Breast epithelium (tissue), 4 donors: Measurements from ENCODE around the gene UBALD1. TPM values are rescaled to one million over a fixed set of nuclear protein-coding genes. Genes with fewer than 3 reads are reported as not detected.

Experiments
- DNase-seq, 2 donors: peaks; one replicate each; pipeline ENCODE4 v3.0.0-alpha.2; 2019; ENCODE audit warnings: low spot score in 2 of 2
- H3K27ac ChIP-seq, 2 donors: fragments of 200-600 bp; sonication (generic) in 1 of 2; one replicate each; pipeline ENCODE4 v1.5.1; 2016 to 2019; ENCODE audit warnings: mild to moderate bottlenecking in 1 of 2
- H3K27me3 ChIP-seq, 2 donors: fragments of 200-600 bp; sonication (generic) in 1 of 2; one replicate each; pipeline versions ENCODE4 v1.5.1 to v1.6.0; 2017 to 2019; ENCODE audit warnings: control low read depth in 1 of 2, mild to moderate bottlenecking in 1 of 2
- H3K36me3 ChIP-seq: fragments of 200-600 bp; one replicate; pipeline ENCODE4 v1.5.1; 2019
- H3K4me1 ChIP-seq, 2 donors: fragments of 200-600 bp; sonication (generic); one replicate each; pipeline ENCODE4 v1.5.1; 2016 to 2019; ENCODE audit warnings: control low read depth in 1 of 2
- H3K4me3 ChIP-seq, 3 donors: fragments of 200-600 bp; sonication (generic); 1 replicate in 2 of 3; 2 replicates in 1 of 3; pipeline ENCODE4 v1.5.1; 2016 to 2019; ENCODE audit warnings: mild to moderate bottlenecking in 3 of 3, moderate library complexity in 2 of 3
- H3K9me3 ChIP-seq, 2 donors: fragments of 200-600 bp; sonication (generic) in 1 of 2; one replicate each; pipeline ENCODE4 v1.5.1; 2016 to 2019; ENCODE audit warnings: control low read depth in 1 of 2
- POLR2A ChIP-seq: fragments of 450-650 bp; IDR thresholded peaks from one replicate; pipeline ENCODE4 v1.6.1; 2016; ENCODE audit warnings: antibody characterized with exemption, mild to moderate bottlenecking, moderate library complexity
- POLR2AphosphoS5 ChIP-seq, 3 donors: sonication (generic); formaldehyde crosslinking; IDR thresholded peaks; one replicate each; pipeline ENCODE4 v1.6.1; 2017; ENCODE audit warnings: antibody characterized with exemption in 3 of 3
- intact Hi-C: fragments of 100-400 bp; cut with DNase I; formaldehyde crosslinking; loops from one replicate; pipeline ENCODE4 v1.15.1; 2023; ENCODE audit warnings: low total_unique reads
- total RNA-seq, 3 donors: library from RNA; depleted of rRNA; stranded (reverse); fragments of >200 nt; gene quantifications; one replicate each; pipeline ENCODE4 v1.1.0, GENCODE V29; 2016
- TF ChIP-seq, protein P1 (sequence below), 3 donors: fragments of 450-650 bp; IDR thresholded peaks; one replicate each; pipeline ENCODE4 v1.5.1; 2016 to 2017; ENCODE audit warnings: antibody characterized with exemption in 3 of 3, mild to moderate bottlenecking in 3 of 3, moderate library complexity in 3 of 3

Gene UBALD1
- total RNA-seq, 3 donors from 2014 or later: 5.8 to 11.3 (median 7.2) TPM

DNA sequence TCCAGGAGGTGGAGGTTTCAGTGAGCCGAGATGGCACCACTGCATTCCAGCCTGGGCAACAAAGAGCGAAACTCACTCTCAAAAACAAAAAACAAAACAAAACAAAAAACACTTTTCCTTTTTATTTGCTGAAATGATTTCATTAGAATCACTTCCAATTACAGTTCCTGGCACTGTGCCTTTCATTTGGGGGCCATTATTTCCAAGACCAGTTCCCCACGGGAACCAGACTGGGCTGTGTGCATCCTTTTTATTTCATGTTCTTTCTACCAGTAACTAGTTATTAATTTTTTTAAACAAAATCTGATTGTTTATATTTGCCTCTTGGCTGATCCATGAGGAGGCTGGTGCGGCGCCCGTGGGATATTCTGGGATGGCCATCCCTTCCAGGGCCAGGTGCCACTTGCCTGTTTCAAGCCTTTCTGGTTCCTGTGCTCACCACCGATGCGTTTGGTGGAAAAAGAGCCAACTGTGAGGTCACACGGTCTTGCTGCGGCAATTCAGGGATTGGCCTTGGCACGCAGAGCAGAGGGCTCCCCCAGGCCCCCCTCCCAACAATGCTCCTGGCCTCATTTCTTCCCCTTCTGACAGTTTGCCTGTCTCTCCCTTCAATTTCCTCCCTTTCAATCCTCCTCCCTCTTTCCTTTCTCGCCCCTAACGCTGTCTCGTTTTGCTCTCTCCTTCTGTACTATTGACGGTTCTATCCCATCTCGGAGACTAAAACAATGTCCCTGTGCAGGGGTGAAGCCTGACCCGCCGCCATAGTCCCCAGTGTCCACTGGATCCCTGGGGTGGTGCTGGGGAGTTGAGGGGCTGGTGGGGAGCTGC lies 13.4 kb downstream of the UBALD1 start:
- no peaks in the 10 kb centered on the region for H3K27me3 ChIP-seq
- H3K27ac ChIP-seq: no peak overlapping the region
- DNase-seq: peak in 1 of 2 donors; percentile 64
- no peak for TF ChIP-seq POLR2A
- TF ChIP-seq POLR2AphosphoS5 (IDR thresholded peaks at IDR 0.05): no peak
- TF ChIP-seq, protein P1, sequence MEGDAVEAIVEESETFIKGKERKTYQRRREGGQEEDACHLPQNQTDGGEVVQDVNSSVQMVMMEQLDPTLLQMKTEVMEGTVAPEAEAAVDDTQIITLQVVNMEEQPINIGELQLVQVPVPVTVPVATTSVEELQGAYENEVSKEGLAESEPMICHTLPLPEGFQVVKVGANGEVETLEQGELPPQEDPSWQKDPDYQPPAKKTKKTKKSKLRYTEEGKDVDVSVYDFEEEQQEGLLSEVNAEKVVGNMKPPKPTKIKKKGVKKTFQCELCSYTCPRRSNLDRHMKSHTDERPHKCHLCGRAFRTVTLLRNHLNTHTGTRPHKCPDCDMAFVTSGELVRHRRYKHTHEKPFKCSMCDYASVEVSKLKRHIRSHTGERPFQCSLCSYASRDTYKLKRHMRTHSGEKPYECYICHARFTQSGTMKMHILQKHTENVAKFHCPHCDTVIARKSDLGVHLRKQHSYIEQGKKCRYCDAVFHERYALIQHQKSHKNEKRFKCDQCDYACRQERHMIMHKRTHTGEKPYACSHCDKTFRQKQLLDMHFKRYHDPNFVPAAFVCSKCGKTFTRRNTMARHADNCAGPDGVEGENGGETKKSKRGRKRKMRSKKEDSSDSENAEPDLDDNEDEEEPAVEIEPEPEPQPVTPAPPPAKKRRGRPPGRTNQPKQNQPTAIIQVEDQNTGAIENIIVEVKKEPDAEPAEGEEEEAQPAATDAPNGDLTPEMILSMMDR (IDR thresholded peaks at IDR 0.05): no peak
- no peaks in the 10 kb centered on the region for H3K4me1 ChIP-seq
- no peaks in the 10 kb centered on the region for H3K36me3 ChIP-seq
- H3K9me3 ChIP-seq: no peaks in the 10 kb centered on the region
- intact Hi-C loops: no loop called here
- peak overlapping the region in 2 of 3 donors; percentile 3 to 37 for H3K4me3 ChIP-seq

DNA sequence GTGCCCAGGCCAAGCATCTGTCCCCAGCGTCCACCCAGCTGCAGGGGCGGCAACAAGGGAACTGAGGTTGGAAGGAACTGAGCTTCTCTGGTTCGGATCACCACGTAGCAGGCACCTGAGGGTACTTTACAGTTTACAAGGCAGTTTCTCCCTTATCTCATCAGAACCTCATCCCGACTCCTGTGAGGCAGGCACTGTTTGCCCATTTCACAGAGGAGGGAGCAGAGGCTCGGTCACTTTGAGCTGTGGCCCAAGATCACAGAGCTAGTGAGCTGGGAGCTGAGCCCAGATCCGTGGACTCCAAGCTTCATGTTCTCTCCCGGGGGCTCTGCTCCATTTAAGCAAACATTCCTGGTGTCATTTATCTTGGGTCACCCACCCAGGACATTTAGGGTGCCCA lies 15.1 kb downstream of the UBALD1 start:
- Histone ChIP-seq H3K9me3 (no peaks in the 10 kb centered on the region), H3K36me3 (no peaks in the 10 kb centered on the region), H3K4me1 (no peaks in the 10 kb centered on the region), H3K27ac (no peak overlapping the region), H3K27me3 (no peaks in the 10 kb centered on the region), H3K4me3 (no peak overlapping the region)
- intact Hi-C loops: no loop called here
- TF ChIP-seq POLR2AphosphoS5 (IDR thresholded peaks at IDR 0.05) (no peak), POLR2A (no peak)
- no peak for DNase-seq

DNA sequence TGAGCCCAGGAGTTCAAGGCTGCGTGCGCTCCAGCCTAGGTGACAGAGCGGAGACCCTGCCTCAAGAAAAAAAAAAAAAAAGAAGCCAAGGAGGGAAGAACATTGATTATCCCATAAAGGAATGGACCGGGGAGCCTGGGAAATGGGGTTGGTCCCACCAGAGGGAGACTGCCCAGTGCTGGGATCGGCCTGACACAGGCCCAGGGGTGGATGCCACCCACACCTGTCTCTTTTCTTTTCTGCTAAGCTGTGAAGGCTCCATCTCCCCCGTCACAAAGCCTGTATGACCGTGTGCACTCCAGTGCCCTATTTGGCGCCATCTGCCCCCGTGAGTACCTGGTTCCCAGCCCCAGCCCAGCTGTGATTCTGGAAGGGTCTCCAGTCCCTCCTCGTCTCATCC lies 15.7 kb downstream of the UBALD1 start:
- DNase-seq: no peak
- intact Hi-C loops: no loop called here
- TF ChIP-seq POLR2AphosphoS5 (IDR thresholded peaks at IDR 0.05) (no peak), POLR2A (no peak)
- TF ChIP-seq, protein P1 (IDR thresholded peaks at IDR 0.05): no peak
- H3K27ac ChIP-seq: no peak overlapping the region
- no peaks in the 10 kb centered on the region for H3K36me3 ChIP-seq
- H3K4me3 ChIP-seq: no peak overlapping the region
- H3K4me1 ChIP-seq: no peaks in the 10 kb centered on the region
- no peaks in the 10 kb centered on the region for H3K27me3 ChIP-seq
- no peaks in the 10 kb centered on the region for H3K9me3 ChIP-seq

DNA sequence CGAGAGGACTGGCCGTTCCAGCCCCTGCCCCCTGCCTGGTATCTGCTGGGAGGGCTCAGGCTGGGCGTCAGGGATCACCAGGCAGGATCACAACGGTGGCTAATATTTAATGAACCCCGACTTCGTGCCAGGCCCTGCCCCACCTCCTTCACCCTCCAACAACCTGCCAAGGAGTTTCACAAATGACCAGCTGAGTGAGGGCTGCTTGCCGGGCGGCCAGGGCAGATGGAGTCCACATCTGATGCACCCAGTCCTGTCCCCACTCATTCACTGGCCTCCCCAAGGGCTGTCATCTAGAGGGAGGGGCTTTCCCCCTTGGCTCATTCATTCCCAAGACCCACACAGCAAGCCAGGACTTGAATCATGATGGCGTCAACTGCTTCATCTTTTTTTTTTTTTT lies 17.5 kb downstream of the UBALD1 start:
- no peaks in the 10 kb centered on the region for H3K27me3 ChIP-seq
- no peaks in the 10 kb centered on the region for H3K4me1 ChIP-seq
- no peak for DNase-seq
- H3K9me3 ChIP-seq: no peaks in the 10 kb centered on the region
- intact Hi-C loops: no loop called here
- H3K27ac ChIP-seq: no peak overlapping the region
- no peak for TF ChIP-seq POLR2AphosphoS5 (IDR thresholded peaks at IDR 0.05)
- TF ChIP-seq, protein P1 (IDR thresholded peaks at IDR 0.05): no peak
- TF ChIP-seq POLR2A: no peak
- no peaks in the 10 kb centered on the region for H3K36me3 ChIP-seq
- no peak overlapping the region for H3K4me3 ChIP-seq

DNA sequence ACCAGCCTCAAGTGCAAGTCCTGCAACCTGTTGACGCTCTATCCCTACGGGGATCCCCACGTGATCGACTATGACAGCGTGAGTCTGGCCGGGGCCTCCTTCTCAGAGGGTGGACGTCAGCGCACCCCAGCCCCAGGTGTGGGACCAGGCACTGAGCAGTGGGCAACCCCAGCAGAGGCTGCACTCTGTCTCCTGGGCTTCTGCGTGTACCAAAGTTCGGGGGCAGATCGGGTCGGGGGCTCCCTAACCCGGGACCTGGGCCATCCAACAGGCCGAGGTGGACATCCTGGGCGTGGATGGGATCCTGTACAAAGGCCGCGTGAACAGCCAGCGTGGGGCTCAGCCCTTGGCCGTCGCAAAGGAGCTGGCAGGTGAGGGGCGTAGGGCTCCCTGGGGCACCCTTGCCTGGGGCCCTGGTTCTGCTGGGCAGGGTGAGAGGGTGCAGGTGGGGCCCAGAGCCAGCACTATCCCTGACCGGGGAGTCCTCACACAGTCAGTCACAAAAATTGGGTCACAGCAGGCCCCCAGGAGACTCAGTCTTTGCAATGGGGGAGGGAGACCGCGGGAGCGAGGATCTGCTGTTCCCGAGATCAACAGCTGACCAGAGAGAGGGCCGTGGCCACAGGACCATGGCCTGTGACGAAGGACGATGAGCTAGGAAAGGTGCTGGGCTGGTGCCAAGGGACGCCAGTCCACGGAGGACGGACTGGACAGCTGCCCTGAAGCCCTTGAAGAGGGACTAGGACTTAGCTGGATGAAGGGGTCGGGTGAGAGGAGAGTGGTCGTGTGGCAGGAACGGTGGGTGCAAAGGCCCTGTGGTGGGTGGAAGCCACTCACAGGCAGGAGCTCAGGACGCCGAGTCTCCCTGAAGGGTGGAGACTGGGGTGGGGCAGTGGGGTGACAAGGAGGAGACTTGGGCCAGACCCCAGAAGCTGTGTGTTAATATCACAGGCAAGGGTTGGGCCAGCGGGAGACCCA lies 20.0 kb downstream of the UBALD1 start:
- H3K36me3 ChIP-seq: no peaks in the 10 kb centered on the region
- intact Hi-C loops: no loop called here
- H3K27ac ChIP-seq: no peak overlapping the region
- H3K4me1 ChIP-seq: no peaks in the 10 kb centered on the region
- H3K4me3 ChIP-seq: no peak overlapping the region
- H3K27me3 ChIP-seq: no peaks in the 10 kb centered on the region
- H3K9me3 ChIP-seq: no peaks in the 10 kb centered on the region
- DNase-seq: no peak
- TF ChIP-seq POLR2A (no peak), POLR2AphosphoS5 (IDR thresholded peaks at IDR 0.05) (no peak)
- TF ChIP-seq, protein P1 (IDR thresholded peaks at IDR 0.05): no peak
